ENCODE data around the gene PCP4. TPM values are rescaled to one million over a fixed set of nuclear protein-coding genes. Genes with fewer than 3 reads are reported as not detected.

PCP4 gene
- total and polyA plus RNA-seq, 9 of the 15 experiments (the other 6 are each of a cell fraction or from before 2014, with no cell fraction given) = not detected

- POLR2A ChIA-PET = interaction anchor here (0.6 kb wide), 1 partner anchor 128 kb away, joined by 3 read pairs; no protein-coding TSS in a partner anchor
- no peaks in the 10 kb centered on the region for H3K27me3 ChIP-seq (ENCODE audit: control insufficient read depth in 2 of 2, insufficient read depth in 2 of 2, low read length in 2 of 2)
- no peak for DNase-seq (ENCODE audit: extremely low read depth in 1 of 4, low spot score in 3 of 4)
- no peaks in the 10 kb centered on the region for H3K9me3 ChIP-seq (replicated peaks; ENCODE audit: control insufficient read depth, insufficient read depth, low read depth, low read length)
- FAIRE-seq = no peak
- no peak for ATAC-seq
- H3K9me1 ChIP-seq (ENCODE audit: control insufficient read depth, insufficient read depth, low read length) = no peaks in the 10 kb centered on the region
- TF ChIP-seq RBM17 (IDR thresholded peaks at IDR 0.05; ENCODE audit: borderline replicate concordance, low read depth, low read length) (no peak), NR0B1 (IDR thresholded peaks at IDR 0.05; ENCODE audit: partially characterized antibody) (no peak), MITF (IDR thresholded peaks at IDR 0.05) (no peak), CHD4 (IDR thresholded peaks at IDR 0.05; ENCODE audit: insufficient read depth, insufficient replicate concordance, low read depth, low read length, poor library complexity, severe bottlenecking) (no peak), GATA2 (CRISPR knock-in tag; IDR thresholded peaks at IDR 0.05) (no peak), SRSF3 (IDR thresholded peaks at IDR 0.05; ENCODE audit: insufficient read depth, low read length) (no peak), THRB (CRISPR knock-in tag; conservative IDR thresholded peaks at IDR 0.05) (no peak), SP2 (IDR thresholded peaks at IDR 0.05; ENCODE audit: extremely low read depth, low read depth, low read length, poor library complexity, severe bottlenecking) (no peak), CBFA2T2 (conservative IDR thresholded peaks at IDR 0.05) (no peak), KAT8 (IDR thresholded peaks at IDR 0.05; ENCODE audit: low read depth) (no peak)
- BruUV-seq (replicated peaks) = no TSS peak
- H3K4me3 ChIP-seq = no peak overlapping the region
- no peaks in the 10 kb centered on the region for H3K79me2 ChIP-seq (ENCODE audit: control insufficient read depth, insufficient read depth, low read length)
- 2% methylated on average over 3 of the region's 3 CpGs for WGBS (ENCODE audit: insufficient coverage, low coverage, missing lambda C conversion rate)
- H3K27ac ChIP-seq (ENCODE audit: extremely low read depth, low read depth, low read length) = no peak overlapping the region
- no peak overlapping the region for H3K4me2 ChIP-seq (ENCODE audit: insufficient read depth, low read length)
- in situ Hi-C loops (cut with MboI) (no loop called here), intact Hi-C loops (cut with micrococcal nuclease) (no loop called here)
- no peak overlapping the region for H3K9ac ChIP-seq (ENCODE audit: insufficient read depth in 1 of 2, low read depth in 2 of 2, low read length in 2 of 2)
- CTCF ChIA-PET (ENCODE audit: low intra/inter-chr PET ratio) = no interaction called here
- H2AFZ ChIP-seq (ENCODE audit: low read depth, low read length) = no peak overlapping the region
- H3K36me3 ChIP-seq (ENCODE audit: control insufficient read depth, insufficient read depth, low read length) = no peaks in the 10 kb centered on the region
- no peaks in the 10 kb centered on the region for H4K20me1 ChIP-seq (replicated peaks; ENCODE audit: control insufficient read depth, insufficient read depth, low read length)
- H3K4me1 ChIP-seq (replicated peaks in 1 of 2; ENCODE audit: control insufficient read depth in 2 of 2, insufficient read depth in 2 of 2, low read length in 2 of 2) = no peaks in the 10 kb centered on the region
Observed at GRCh38 chr21:39966786-39967185, 99.5 kb downstream of the PCP4 start.

All from K562 (cell line).